Right ventricle myocardium superior (tissue), 1 donor: ENCODE results near the gene NF2. TPM values are rescaled to one million over a fixed set of nuclear protein-coding genes. Genes with fewer than 3 reads are reported as not detected.

Experiments used
- ATAC-seq: fragments of 200-7000 bp; cut with Tn5 transposase; one replicate; pipeline ENCODE4 v1.9.1; 2020; ENCODE audit warnings: mild to moderate bottlenecking; ENCODE audit not compliant: poor library complexity
- DNase-seq: peaks from one replicate; pipeline ENCODE4 v3.0.0-alpha.2; 2020
- intact Hi-C: fragments of 100-400 bp; cut with DNase I; formaldehyde crosslinking; loops from one replicate; pipeline ENCODE4 v1.11.2; 2022
- total RNA-seq: library from RNA; stranded (reverse); fragmentation: NEBNext Ultra II Directional; extraction: Animal tissue kit (Norgen Biotek cat#: 25700); gene quantifications from one replicate; pipeline ENCODE4 v1.2.1, GENCODE V29; 2021
- donor health status: DM: no; HTN: yes; CAD: no; lungs with severe emphysema.

NF2 gene
- total RNA-seq, 1 donor from 2014 or later = 40.6 TPM

- intact Hi-C loops = loop anchor here (10.0 kb wide), 2 partner anchors 314 to 394 kb away; partner anchors contain the start of gene HORMAD2
- no peak for DNase-seq
- ATAC-seq = no peak
These were observed 87.0 kb downstream of the NF2 start for GRCh38 chr22:29690476-29690875.

- no peak for DNase-seq
- intact Hi-C loops = loop anchor here (10.0 kb wide), 2 partner anchors 313 to 393 kb away; partner anchors contain the start of gene HORMAD2
- no peak for ATAC-seq
These were observed 88.3 kb downstream of the NF2 start for GRCh38 chr22:29691636-29692326.

- ATAC-seq (no peak), DNase-seq (no peak)
- intact Hi-C loops = loop anchor here (10.0 kb wide), 2 partner anchors 313 to 393 kb away; partner anchors contain the start of gene HORMAD2
These were observed 88.9 kb downstream of the NF2 start for GRCh38 chr22:29692327-29692640.

- intact Hi-C loops = loop anchor here (10.0 kb wide), 2 partner anchors 312 to 392 kb away; partner anchors contain the start of gene HORMAD2
- DNase-seq (no peak), ATAC-seq (no peak)
These were observed 89.7 kb downstream of the NF2 start for GRCh38 chr22:29693161-29693560.

GRCh38 chr22:29693671-29694070 is 90.2 kb downstream of the NF2 start:
- intact Hi-C loops = loop anchor here (10.0 kb wide), 2 partner anchors 311 to 391 kb away; partner anchors contain the start of gene HORMAD2
- ATAC-seq (no peak), DNase-seq (no peak)

DNA sequence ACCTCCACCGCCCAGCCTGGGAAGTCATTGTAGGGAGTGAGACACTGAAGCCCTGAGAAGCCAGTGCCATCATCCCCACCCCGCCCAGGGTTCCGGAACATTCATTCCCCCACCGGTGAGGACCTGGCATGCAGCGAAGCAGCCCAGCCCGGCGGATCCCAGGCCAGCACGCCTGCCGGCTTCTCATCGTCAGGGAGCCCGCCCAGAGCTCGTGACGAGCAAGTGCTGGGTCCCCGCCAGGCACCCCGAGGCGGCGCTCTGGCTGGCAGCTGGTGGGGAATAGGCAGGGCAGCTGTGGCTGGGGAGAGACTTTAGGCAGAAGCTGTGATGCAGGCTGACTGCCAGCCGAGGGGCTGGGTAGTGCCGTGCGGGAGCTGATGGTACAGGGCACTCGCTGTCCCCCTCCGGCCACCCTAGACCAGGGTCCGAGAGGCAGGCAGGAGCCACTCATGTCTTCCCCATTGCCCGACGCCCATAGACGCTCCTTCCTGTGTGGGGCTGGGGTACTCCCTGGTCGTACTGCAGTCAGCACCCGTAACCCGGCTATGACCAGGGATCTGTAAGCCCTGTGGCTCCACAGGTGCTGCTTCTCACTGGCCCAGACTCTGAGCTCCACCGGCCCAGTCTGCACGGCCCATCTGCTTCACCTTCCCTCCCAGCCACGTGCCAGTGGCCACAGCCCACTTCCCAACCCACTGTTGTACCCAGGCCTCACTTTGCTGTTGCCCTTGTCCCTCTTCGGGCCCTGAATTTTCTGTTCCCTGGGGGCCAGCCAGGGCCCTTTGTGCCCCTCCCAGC is 91.9 kb downstream of the NF2 start:
- intact Hi-C loops = loop anchor here (10.0 kb wide), 2 partner anchors 309 to 389 kb away; partner anchors contain the start of gene HORMAD2
- no peak for ATAC-seq
- no peak for DNase-seq

GRCh38 chr22:29697853-29698598 is 94.6 kb downstream of the NF2 start:
- DNase-seq (no peak), ATAC-seq (no peak)
- intact Hi-C loops = loop anchor here (10.0 kb wide), 2 partner anchors 307 to 387 kb away; partner anchors contain the start of gene HORMAD2

DNA sequence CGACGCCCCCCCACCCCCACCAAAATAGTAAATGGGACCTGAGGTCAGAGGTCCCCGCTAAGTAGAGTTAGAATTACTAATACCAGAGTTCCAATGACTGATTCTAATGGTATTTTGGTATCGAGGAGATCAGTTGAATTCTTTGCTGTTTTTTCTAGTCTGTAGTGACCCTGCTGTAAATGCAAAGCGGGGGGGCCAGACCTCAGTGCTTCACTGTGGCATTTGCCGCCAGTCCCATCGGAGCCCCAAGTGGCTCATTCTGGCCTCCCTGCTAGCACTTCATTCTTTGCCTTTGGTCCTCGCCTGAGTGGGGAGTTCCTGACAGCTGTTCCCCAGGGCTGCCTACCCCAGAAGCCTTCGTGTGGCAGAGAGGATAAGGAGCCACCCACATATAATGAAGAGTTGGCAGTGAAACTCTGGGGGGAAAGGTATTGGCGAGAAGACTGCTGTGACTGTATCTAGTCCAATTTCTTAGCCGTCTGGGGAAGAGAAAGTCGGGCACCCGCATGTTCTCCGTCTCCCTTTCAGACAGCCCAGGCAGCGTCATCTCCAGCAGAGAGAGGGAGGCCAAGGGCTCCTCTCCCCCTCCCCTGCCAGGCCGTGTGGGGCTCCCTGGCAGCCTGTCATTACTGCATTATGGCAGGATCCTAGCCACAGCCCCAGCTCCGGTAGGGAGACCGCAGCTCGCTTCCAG is 96.9 kb downstream of the NF2 start:
- no peak for DNase-seq
- ATAC-seq = no peak
- intact Hi-C loops = no loop called here

- ATAC-seq = no peak
- DNase-seq = no peak
- intact Hi-C loops = no loop called here
These were observed 97.4 kb downstream of the NF2 start for GRCh38 chr22:29700900-29701154.

- intact Hi-C loops = no loop called here
- DNase-seq = no peak
- ATAC-seq = no peak
These were observed 97.9 kb downstream of the NF2 start for GRCh38 chr22:29701155-29701999.

GRCh38 chr22:29702000-29702930 is 98.8 kb downstream of the NF2 start:
- intact Hi-C loops = no loop called here
- ATAC-seq = no peak
- no peak for DNase-seq

- ATAC-seq (peak; percentile 51), DNase-seq (peak; percentile 56)
- intact Hi-C loops = no loop called here
These were observed 99.6 kb downstream of the NF2 start for GRCh38 chr22:29702931-29703501.

GRCh38 chr22:29703569-29704195 is 100.2 kb downstream of the NF2 start:
- ATAC-seq (no peak), DNase-seq (no peak)
- intact Hi-C loops = no loop called here

- no peak for DNase-seq
- intact Hi-C loops = no loop called here
- no peak for ATAC-seq
These were observed 101.3 kb downstream of the NF2 start for GRCh38 chr22:29704528-29705285.

DNA sequence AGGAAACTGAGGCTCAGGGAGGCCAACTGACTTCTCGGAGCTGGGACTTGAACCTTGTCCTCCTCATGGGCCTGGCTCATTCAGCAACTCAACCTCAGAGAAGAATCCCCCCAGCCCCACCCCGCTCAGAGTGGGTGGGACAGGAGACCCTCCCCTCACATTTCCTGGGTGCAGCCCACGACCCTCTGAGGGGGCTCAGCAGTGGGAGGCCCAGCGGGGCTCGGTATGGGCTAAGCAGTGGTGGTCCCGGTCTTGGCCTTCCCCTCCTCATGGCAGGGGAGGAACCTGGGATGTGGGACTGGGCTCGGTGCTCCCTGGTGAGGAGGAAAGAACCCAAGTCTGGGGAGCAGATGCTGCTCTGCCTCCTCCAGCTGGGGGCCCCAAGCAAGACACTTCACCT is 102.2 kb downstream of the NF2 start:
- intact Hi-C loops = no loop called here
- DNase-seq = no peak
- no peak for ATAC-seq

- intact Hi-C loops = no loop called here
- ATAC-seq (no peak), DNase-seq (no peak)
These were observed 103.1 kb downstream of the NF2 start for GRCh38 chr22:29706486-29706885.
